SK-N-SH treated with all-trans-retinoic acid at 6 μM for 48 hours (cell line): ENCODE data around the gene CTDNEP1.

Experiments
- PPARA ChIP-seq: fragments of 250-450 bp; sonication (Bioruptor Pico); IDR thresholded peaks from 2 replicates; pipeline ENCODE4 v1.5.0; 2020; ENCODE audit warnings: mild to moderate bottlenecking, borderline replicate concordance
- ZFP30 ChIP-seq: fragments of 450-650 bp; formaldehyde crosslinking; IDR thresholded peaks from 2 replicates; pipeline ENCODE4 v1.5.0; 2022; ENCODE audit warnings: mild to moderate bottlenecking, moderate library complexity

- TF ChIP-seq ZFP30 (CRISPR knock-in tag), result no peak
- no peak for TF ChIP-seq PPARA (CRISPR knock-in tag)
These were observed 46.6 kb downstream of the CTDNEP1 start for GRCh38 chr17:7204828-7205461.
